Tibial nerve (tissue), 4 donors: ENCODE data around the gene SLC4A9. TPM values are rescaled to one million over a fixed set of nuclear protein-coding genes. Genes with fewer than 3 reads are reported as not detected.

Source experiments
- DNase-seq, 2 donors: peaks; one replicate each; pipeline ENCODE4 v3.0.0-alpha.2; 2019; ENCODE audit warnings: low spot score in 2 of 2
- H3K27ac ChIP-seq, 4 donors: fragments of 200-600 bp; sonication (generic) in 3 of 4; one replicate each; pipeline ENCODE4 v1.5.1; 2017 to 2019; ENCODE audit warnings: mild to moderate bottlenecking in 1 of 4
- H3K27me3 ChIP-seq, 2 donors: fragments of 200-600 bp; sonication (generic) in 1 of 2; one replicate each; pipeline versions ENCODE4 v1.5.1 to v1.6.0; 2017 to 2019
- H3K36me3 ChIP-seq, 3 donors: fragments of 200-600 bp; sonication (generic); one replicate each; pipeline ENCODE4 v1.5.1; 2018 to 2019
- H3K4me1 ChIP-seq, 4 donors: fragments of 200-600 bp; sonication (generic) in 3 of 4; one replicate each; pipeline ENCODE4 v1.5.1; 2017 to 2019
- H3K4me3 ChIP-seq, 4 donors: fragments of 200-600 bp; sonication (generic) in 3 of 4; one replicate each; pipeline ENCODE4 v1.5.1; 2017 to 2019; ENCODE audit warnings: mild to moderate bottlenecking in 1 of 4, moderate library complexity in 1 of 4
- H3K9me3 ChIP-seq, 4 donors: fragments of 200-600 bp; sonication (generic) in 3 of 4; one replicate each; pipeline ENCODE4 v1.5.1; 2017 to 2019
- CTCF ChIP-seq, 5 experiments: fragments of 200-600 bp in 3 of 5; fragments of 450-650 bp in 2 of 5; sonication (generic) in 3 of 5; IDR thresholded peaks; one replicate each; pipeline ENCODE4 v1.5.1; 2016 to 2019; ENCODE audit warnings: antibody characterized with exemption in 5 of 5, mild to moderate bottlenecking in 3 of 5, moderate library complexity in 2 of 5
- EP300 ChIP-seq, 2 donors: sonication (generic); formaldehyde crosslinking; IDR thresholded peaks; one replicate each; pipeline ENCODE4 v1.6.1; 2017; ENCODE audit warnings: antibody characterized with exemption in 2 of 2, mild to moderate bottlenecking in 1 of 2
- POLR2A ChIP-seq, 2 donors: fragments of 450-650 bp; IDR thresholded peaks; one replicate each; pipeline ENCODE4 v1.6.1; 2017; ENCODE audit warnings: antibody characterized with exemption in 2 of 2, mild to moderate bottlenecking in 2 of 2, moderate library complexity in 2 of 2
- WGBS, 2 donors: methylation state at CpG; one replicate each; pipeline ENCODE4 v1.1.5; 2018; 5-methylcytosine and 5-hydroxymethylcytosine counted together
- total RNA-seq, 4 donors: library from RNA; depleted of rRNA; stranded (reverse); fragments of >200 nt; gene quantifications; one replicate each; pipeline ENCODE4 v1.1.0, GENCODE V29; 2016

The SLC4A9 gene
- total RNA-seq, 4 donors from 2014 or later = not detected

DNA sequence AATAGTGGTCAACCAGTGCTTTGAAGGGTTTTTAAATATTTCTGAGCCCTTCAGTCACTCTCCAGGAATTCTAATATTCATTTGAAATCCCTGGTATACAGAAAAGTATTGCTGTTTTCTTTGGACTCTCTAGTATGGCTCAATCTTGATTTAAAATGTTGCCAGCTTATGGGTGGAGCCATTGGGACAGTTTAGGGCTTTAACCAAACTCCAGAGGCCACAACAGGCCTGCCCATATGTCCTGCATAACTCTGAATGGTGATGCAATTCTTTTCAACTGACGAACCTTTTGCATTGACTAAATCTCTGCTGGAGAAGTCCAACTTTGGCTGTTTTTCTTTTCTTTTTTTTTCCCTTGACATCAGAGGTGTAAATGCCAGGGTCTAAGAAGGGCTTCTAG is 31.3 kb downstream of the SLC4A9 start:
- no peak for TF ChIP-seq EP300 (IDR thresholded peaks at IDR 0.05)
- Histone ChIP-seq H3K27me3 (no peaks in the 10 kb centered on the region), H3K4me1 (no peaks in the 10 kb centered on the region), H3K9me3 (no peaks in the 10 kb centered on the region), H3K27ac (no peak overlapping the region), H3K36me3 (peaks cover 0 to 14% (median 0%) of the 10 kb centered on the region in 3 donors), H3K4me3 (no peak overlapping the region)
- WGBS, 2 donors = 82 to 93% methylated on average over 1 of the region's 1 CpG
- no peak for DNase-seq

DNA sequence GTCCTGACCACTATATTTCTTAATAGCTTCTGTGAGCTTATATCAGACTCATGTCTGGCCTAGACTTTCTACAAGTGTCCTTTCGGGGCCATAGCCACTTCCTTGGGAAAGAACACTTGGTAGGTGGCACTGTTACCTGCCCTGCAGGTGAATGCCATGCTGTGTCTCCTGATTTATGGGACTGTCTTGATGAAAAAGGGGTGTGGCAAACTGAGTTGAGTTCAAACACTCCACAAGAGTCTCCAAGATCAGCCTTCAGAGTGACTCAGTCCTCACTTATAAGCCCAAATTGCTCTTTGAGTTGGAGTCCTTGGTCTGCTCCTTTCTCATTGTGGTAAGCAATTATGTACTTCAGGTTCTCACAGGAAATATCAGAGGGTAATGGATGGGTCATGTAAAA is 31.7 kb downstream of the SLC4A9 start:
- no peak overlapping the region for H3K27ac ChIP-seq
- no peaks in the 10 kb centered on the region for H3K27me3 ChIP-seq
- no peaks in the 10 kb centered on the region for H3K9me3 ChIP-seq
- no peaks in the 10 kb centered on the region for H3K4me1 ChIP-seq
- peaks cover 0 to 14% (median 0%) of the 10 kb centered on the region in 3 donors for H3K36me3 ChIP-seq
- H3K4me3 ChIP-seq = no peak overlapping the region
- WGBS, 2 donors = 94 to 95% methylated on average over 1 of the region's 1 CpG
- DNase-seq = no peak
- TF ChIP-seq EP300 (IDR thresholded peaks at IDR 0.05) = no peak
- no peak for TF ChIP-seq CTCF (IDR thresholded peaks at IDR 0.05)
- no peak for TF ChIP-seq POLR2A (IDR thresholded peaks at IDR 0.05)

- Histone ChIP-seq H3K27me3 (no peaks in the 10 kb centered on the region), H3K27ac (no peak overlapping the region), H3K9me3 (no peaks in the 10 kb centered on the region), H3K36me3 (peaks cover 0 to 14% (median 0%) of the 10 kb centered on the region in 3 donors), H3K4me3 (no peak overlapping the region), H3K4me1 (no peaks in the 10 kb centered on the region)
- no peak for DNase-seq
- WGBS, 2 donors = 98% methylated on average over 2 of the region's 2 CpGs
- TF ChIP-seq CTCF (IDR thresholded peaks at IDR 0.05) (no peak), EP300 (IDR thresholded peaks at IDR 0.05) (no peak), POLR2A (IDR thresholded peaks at IDR 0.05) (no peak)
Observed at GRCh38 chr5:140393738-140394137, 33.7 kb downstream of the SLC4A9 start.

DNA sequence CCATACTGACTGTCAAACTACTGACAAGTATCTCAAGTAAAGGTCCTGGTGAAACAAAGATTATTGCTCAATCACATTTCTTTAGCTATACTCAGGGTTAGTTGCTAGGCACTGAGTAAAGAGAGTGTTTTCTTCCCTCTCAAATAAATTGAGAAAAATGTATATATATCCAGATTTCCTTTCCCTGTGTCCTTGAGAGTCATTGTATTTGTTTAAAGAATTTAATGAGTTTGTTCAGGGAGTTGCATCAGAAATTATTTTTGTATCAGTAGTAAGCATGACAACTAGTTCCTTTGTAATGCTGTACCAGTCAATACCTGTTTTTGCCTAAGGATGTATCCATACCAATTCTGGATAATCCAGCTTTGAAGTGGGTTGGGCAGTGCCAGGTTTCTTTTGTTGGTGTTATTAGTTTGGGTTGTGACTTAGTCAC is 38.4 kb downstream of the SLC4A9 start:
- Histone ChIP-seq H3K4me1 (peaks cover 4 to 17% (median 5%) of the 10 kb centered on the region in 4 donors), H3K4me3 (no peak overlapping the region), H3K9me3 (no peaks in the 10 kb centered on the region), H3K36me3 (peaks cover 0 to 5% (median 0%) of the 10 kb centered on the region in 3 donors), H3K27ac (no peak overlapping the region), H3K27me3 (no peaks in the 10 kb centered on the region)
- DNase-seq = no peak
- TF ChIP-seq POLR2A (IDR thresholded peaks at IDR 0.05) (no peak), EP300 (IDR thresholded peaks at IDR 0.05) (no peak), CTCF (IDR thresholded peaks at IDR 0.05) (no peak)

- H3K36me3 ChIP-seq = no peaks in the 10 kb centered on the region
- no peaks in the 10 kb centered on the region for H3K9me3 ChIP-seq
- WGBS, 2 donors = 45 to 48% methylated on average over 25 of the region's 25 CpGs
- peaks cover 4 to 35% (median 19%) of the 10 kb centered on the region in 4 donors for H3K4me1 ChIP-seq
- no peak for DNase-seq
- H3K4me3 ChIP-seq = peak overlapping the region; percentile 83 to 96 (median 90)
- TF ChIP-seq POLR2A (IDR thresholded peaks at IDR 0.05) (no peak), EP300 (IDR thresholded peaks at IDR 0.05) (no peak), CTCF (IDR thresholded peaks at IDR 0.05) (no peak)
- H3K27ac ChIP-seq = peak overlapping the region; percentile 87 to 98 (median 90)
- no peaks in the 10 kb centered on the region for H3K27me3 ChIP-seq
Observed at GRCh38 chr5:140399979-140400729, 40.2 kb downstream of the SLC4A9 start.
